HG02885 (cell line): ENCODE results near the gene ARHGAP18.
A peak's percentile ranks its signal among the peaks of the same experiment; 100 is the strongest.

Experiments used
- ATAC-seq: cut with Tn5 transposase; IDR thresholded peaks from one replicate; pipeline ENCODE4 v1.9.1; 2021; ENCODE audit warnings: mild to moderate bottlenecking; ENCODE audit not compliant: unreplicated experiment, poor library complexity

Gene ARHGAP18

GRCh38 chr6:129623008-129623732, 86.8 kb downstream of the ARHGAP18 start:
- peak; percentile 63 for ATAC-seq

DNA sequence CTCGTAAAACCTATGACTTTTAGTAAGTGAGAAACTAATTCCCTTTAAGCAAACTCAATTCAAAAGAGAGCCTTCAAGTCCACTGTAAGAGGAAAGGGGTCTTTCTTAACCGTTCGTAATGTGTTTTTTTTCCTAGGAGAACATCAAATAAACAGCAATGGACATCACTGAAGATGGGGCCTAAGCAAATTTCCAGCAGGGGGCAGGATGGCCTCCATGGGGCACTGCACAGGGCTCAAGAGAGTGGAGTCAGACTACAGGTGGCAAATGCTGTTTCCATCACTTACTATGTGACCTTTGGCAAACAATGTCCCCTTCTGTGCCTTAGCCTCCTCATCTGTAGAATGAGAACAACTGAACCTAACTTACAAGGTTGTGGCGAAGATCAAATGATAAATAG, 88.7 kb downstream of the ARHGAP18 start:
- ATAC-seq = no peak

GRCh38 chr6:129620234-129620610, 89.8 kb downstream of the ARHGAP18 start:
- ATAC-seq = no peak

- no peak for ATAC-seq
These were observed 90.3 kb downstream of the ARHGAP18 start for GRCh38 chr6:129619579-129620233.

DNA sequence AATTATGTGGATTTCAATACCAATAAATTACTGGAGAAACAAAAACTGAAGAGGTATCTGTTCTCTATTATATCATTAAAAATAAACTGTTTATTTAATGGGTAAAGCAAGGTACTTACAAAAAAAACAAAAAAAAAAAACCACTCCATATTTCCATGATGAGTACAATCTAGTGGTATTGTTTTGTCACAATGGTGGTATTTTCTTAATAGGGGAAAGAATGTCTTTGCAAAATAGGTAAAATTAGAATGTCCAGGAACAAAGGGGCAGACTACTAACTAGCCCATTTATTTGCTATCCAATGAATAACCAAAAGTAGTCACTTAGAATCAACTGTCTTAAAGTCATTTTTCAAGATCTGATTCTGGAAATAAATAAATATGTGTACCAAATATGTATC, 92.0 kb downstream of the ARHGAP18 start:
- no peak for ATAC-seq

- ATAC-seq = no peak
These were observed 94.5 kb downstream of the ARHGAP18 start for GRCh38 chr6:129615496-129615895.

DNA sequence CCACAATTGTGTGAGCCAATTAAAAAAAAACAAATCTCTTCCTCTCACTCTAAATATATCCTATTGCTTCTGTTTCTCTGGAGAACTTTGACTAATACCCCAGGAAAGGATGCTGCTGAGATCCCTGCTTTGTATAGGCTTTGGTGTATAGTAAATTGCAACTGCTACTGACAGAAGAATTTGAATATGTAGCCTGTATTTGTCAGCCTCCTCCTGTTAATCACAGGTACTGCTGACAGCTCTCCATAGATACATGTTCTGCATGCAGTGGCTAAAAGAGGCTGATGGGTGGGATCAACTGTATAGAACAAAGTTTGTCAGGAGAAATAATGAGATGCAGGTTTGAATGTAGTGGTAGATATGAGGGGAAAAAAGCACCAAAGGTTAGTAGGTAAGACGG, 95.0 kb downstream of the ARHGAP18 start:
- ATAC-seq = no peak

- ATAC-seq = no peak
These were observed 95.5 kb downstream of the ARHGAP18 start for GRCh38 chr6:129614464-129614863.

GRCh38 chr6:129612440-129612839, 97.5 kb downstream of the ARHGAP18 start:
- ATAC-seq = no peak

GRCh38 chr6:129609635-129610034, 100.3 kb downstream of the ARHGAP18 start:
- ATAC-seq = no peak

GRCh38 chr6:129608886-129609537, 101.0 kb downstream of the ARHGAP18 start:
- ATAC-seq = no peak

DNA sequence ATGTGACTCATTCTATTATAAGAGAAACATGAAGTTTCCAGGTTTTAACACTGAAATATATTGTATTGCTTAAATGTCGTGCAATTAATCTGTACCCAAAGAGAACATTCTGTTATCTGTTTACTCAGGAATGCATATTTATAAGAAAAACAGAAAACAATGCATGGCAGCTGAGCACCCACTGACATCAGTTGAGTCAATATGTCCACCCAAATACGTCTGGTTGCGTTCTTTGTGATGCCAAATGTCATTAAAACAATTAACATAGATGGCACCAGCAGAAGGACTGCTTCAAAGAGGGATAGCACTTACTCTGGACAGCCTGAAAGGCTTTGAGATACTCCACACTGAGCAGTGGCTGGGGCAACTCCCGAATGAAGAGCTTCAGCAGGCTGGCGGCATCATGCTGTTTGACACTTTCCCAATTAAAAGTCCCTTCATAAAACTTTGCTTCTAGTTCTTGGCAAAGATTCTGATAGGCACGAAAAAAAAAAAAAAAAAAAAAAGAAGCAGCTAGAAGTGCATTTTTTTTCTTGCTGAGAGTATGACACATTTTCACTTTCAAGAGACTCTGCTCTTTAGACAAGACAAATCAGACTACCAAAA, 102.3 kb downstream of the ARHGAP18 start:
- no peak for ATAC-seq

- ATAC-seq = no peak
These were observed 103.3 kb downstream of the ARHGAP18 start for GRCh38 chr6:129606664-129607063.

DNA sequence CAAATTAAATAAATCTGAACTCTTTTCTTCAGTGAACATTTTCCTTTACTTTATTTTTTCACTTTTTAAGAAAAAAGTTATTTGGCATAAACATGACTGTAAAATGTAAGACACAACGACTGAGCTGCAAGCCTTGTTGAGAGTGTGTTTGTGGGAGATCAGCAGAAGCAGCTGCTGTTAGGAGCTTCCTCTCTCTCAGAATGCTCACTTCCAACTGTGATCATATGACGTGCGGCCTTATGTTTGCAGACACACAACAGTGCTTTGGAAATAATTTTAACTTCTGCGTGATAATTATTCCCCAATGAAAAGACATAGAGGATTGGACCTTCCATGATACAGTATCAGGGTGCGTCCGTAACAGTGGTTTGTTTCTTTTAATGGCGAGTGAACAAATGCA, 104.0 kb downstream of the ARHGAP18 start:
- ATAC-seq = no peak

GRCh38 chr6:129605095-129605494, 104.9 kb downstream of the ARHGAP18 start:
- ATAC-seq = no peak

- no peak for ATAC-seq
These were observed 105.7 kb downstream of the ARHGAP18 start for GRCh38 chr6:129604321-129604720.

DNA sequence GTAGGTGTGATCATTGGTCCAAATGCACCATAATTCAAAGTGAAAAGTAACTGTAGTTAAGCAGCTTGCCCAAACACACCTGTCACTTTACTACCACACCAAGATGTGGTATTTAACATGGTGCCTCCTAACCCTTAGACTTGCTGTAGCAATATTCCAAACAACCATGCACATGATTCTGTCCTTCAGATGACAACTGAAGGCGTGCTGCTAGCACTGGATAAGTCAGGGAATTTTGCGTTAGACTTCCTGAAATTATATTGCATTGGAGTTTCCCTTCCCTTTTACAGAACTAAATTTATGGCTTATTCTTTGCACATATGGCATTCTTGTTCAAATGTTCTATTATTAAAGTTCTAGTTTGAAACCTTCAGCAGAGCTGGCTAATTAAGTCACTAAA, 106.2 kb downstream of the ARHGAP18 start:
- no peak for ATAC-seq

DNA sequence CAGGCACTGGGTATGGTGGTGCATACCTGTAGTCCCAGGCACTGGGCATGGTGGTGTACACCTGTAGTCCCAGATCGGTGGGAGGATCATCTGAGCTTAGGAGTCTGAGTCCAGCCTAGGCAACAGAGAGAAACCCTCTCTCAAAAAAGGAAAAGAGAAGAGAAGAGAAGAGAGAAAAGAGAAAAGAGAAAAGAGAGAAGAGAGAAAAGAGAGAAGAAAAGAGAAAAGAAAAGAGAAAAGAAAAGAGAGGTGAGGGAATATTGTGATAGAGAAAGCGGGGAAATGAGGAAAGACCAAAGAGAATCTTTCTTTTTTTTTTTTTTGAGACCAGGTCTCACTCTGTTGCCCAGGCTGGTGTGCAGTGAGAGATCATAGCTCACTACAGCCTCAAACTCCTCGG, 108.7 kb downstream of the ARHGAP18 start:
- no peak for ATAC-seq

DNA sequence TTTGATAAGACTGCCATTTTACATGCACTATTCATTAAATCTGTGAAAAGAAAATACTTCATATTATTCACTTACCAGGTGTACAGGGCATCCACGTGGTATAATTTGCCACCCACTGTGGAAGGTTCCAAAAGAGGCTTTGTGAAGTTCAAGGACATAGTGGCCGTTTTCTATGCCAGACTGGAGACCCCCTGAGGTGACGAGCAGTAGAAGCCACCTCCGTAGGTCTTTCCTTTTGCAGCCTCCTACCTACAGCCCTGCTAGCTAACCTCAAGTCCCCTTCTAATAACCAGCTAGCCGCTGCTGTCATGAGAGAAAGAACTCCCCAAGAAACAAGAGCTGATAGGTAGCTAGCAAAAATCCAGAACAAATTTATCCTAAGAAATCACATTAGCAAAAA, 110.5 kb downstream of the ARHGAP18 start:
- no peak for ATAC-seq

- ATAC-seq = peak; percentile 74
These were observed 111.5 kb downstream of the ARHGAP18 start for GRCh38 chr6:129598244-129599187.
